ENCODE results near the gene CCDC15.

The CCDC15 gene, protein sequence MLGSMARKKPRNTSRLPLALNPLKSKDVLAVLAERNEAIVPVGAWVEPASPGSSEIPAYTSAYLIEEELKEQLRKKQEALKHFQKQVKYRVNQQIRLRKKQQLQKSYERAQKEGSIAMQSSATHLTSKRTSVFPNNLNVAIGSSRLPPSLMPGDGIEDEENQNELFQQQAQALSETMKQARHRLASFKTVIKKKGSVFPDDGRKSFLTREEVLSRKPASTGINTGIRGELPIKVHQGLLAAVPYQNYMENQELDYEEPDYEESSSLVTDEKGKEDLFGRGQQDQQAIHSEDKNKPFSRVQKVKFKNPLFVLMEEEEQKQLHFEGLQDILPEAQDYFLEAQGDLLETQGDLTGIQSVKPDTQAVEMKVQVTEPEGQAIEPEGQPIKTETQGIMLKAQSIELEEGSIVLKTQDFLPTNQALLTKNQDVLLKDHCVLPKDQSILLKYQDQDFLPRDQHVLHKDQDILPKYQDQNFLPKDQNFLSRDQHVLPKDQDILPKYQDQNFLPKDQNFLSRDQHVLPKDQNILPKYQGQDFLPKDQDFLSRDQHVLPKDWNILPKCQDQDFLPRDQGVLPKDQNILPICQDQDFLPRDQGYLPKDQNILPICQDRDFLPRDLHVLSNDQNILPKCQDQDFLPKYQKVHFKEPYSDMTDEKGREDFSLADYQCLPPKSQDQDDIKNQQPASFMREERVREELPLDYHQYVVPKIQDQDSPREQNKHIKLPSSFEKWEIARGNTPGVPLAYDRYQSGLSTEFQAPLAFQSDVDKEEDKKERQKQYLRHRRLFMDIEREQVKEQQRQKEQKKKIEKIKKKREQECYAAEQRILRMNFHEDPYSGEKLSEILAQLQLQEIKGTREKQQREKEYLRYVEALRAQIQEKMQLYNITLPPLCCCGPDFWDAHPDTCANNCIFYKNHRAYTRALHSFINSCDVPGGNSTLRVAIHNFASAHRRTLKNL

DNA sequence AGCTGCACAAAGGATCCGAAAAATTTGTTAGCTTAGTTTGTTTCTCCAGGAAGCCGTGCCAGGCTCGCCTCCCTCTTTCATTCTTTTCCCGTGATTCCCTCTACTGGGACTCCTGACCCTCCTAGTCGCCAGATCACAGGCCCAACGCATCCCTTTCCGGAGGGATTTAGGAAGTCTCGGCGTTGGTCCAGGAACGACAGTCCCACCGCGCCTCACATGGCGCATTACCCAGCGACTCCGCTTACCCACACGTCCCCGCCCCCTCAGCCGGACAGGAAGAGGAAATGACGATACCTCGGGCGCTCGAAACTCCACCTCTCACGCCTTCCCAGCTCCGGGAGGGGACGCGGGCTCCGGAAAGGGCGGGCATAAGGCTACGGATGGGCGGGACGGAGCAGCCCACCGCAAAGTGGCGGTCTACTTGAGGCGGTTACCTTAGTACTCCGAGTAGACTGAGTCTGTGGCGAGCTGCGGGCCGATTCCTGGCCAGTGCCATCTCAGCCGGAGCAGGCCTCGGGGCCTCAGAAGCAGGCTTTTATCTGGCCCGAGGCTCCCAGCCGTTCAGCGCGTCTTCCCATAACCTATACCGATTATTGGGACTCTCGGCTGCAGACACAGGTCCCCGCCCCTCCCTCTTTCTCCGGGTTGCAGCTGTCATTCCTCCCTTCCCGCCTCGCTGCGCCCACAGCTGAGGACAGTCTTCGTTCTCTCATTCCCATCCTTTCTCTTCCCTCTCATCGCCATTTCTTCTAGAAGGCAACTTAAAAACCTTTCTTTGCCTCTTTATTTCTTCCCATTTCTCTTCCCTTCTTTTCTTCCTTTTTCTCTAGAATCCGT is at the start of gene CCDC15:
Gene CCDC15, plus strand, starts transcription at position 450 of the 837 bp plus-strand sequence. CDS start 531 bp downstream, outside the sequence.
- in situ Hi-C loops (cut with MboI; ENCODE audit: low sequenced_read_pairs) = loop anchor here (25.0 kb wide), 1 partner anchor 383 kb away; no protein-coding TSS in a partner anchor

DNA sequence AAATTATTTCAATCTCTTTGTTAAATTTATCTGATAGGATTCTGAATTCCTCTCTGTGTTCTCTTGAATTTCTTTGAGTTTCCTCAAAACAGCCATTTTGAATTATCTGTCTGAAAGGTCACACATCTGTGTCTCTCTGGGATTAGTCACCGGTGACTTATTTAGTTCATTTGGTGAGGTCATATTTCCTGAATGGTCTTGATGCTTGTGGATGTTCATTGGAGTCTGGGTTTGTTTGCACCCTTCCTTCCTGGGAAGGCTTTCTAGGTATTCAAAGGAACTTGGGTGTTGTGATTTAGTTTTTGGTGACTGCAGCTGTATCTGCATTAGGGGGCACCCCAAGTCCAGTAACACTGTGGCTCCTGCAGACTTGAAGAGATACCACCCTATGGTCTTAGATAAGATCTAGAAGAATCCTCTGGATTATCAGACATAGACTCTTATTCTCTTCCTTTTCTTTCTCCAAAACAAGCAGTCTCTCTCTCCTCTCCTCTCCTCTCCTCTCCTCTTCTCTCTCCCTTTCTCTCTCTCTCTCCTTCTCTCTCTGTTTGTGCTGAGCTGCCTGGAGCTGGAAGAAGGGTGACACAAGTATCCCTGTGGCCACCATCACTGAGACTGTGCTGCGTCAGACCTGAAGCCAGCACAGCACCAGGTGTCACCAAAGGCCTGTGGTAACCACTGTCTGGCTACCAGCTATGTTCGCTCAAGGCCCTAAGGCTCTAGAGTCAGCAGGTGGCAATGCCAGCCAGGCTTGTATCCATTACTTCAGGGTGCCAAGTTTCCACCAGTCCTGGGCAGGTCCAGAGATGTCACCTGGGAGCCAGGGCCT is 38.2 kb upstream of the CCDC15 start:
- in situ Hi-C loops (cut with MboI; ENCODE audit: low sequenced_read_pairs) = no loop called here

DNA sequence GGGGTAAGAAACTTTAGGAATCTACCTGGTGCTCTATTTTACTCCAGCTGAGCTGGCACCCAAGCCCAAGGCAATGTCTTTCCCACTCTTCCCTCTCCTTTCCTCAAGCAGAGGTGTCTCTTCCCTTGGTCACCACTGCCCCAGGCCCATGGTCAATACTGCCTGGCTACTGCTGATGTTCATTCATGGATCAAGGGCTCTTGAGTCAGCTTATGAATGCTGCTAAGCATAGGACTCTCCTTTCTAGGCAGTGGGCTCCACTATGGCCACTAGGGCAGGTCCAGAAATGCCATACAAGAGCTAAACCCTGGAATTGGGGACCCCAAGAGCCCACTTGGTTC is 37.7 kb upstream of the CCDC15 start:
- in situ Hi-C loops (cut with MboI; ENCODE audit: low sequenced_read_pairs) = no loop called here

DNA sequence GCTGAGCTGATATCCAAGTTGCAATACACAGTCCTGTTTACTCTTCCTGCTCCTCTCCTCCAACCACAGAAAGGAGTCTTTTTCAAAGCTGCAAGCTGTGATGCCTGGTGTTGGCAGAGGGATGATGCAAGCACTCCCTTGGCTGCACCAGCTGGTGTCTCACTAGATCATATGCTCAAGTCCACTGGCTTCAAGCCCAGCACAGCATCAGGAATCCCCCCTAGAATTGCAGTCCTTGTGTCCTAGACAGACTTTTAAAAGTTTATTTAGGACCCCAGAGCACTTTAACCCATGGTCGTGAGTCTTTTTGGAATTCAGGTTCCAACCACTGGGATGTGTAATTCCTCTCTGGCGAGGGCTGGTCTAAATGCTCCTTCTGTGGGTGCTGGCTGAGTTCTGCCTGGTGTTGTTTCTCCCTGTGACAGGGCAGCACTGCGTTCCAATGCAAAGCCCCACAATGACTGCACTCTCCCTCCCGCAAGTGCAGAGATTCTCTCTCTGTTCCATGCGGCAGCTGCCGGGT is 36.8 kb upstream of the CCDC15 start:
- in situ Hi-C loops (cut with MboI; ENCODE audit: low sequenced_read_pairs) = no loop called here

DNA sequence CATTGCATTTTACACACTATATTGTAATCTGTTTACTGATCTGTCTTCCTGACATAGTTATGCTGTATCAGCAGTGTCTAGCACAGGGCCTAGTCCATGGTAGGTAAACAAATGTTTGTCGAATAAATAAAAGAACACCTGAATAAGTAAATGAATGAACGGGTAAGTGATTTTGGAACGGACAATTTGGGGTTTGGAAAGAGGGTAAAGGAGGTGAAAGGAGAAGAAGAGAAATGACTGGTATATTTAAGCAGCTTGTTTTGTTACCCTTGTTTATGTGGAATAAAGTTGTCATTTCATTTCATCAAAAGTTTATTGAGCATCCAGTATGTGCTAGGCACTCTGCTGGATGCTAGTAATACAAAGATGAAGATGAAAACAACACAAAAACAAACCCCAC is 35.1 kb upstream of the CCDC15 start, which contains the start of gene HEPN1:
Gene HEPN1, plus strand, starts transcription at position 301 of the 400 bp plus-strand sequence.
- in situ Hi-C loops (cut with MboI; ENCODE audit: low sequenced_read_pairs) = no loop called here

DNA sequence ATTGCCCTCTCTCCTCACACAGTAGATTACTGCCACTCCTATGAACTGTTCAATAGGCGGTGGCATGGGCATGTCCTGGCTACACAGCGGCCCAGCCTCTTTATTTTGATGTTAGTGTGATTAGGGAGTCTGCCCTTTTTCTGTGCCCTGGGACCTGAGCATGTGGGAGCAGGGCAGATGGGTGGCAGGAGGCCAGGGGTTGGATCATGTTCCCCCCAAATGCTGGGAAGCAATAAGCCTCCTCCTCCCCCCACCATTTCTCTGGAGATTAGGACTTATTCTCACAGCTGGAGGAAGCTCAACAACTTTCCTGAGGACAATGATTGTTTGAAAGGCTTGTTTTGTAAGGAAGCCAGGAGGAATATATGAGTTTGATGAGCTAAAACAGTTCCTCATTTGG is 34.1 kb upstream of the CCDC15 start:
- in situ Hi-C loops (cut with MboI; ENCODE audit: low sequenced_read_pairs) = no loop called here

DNA sequence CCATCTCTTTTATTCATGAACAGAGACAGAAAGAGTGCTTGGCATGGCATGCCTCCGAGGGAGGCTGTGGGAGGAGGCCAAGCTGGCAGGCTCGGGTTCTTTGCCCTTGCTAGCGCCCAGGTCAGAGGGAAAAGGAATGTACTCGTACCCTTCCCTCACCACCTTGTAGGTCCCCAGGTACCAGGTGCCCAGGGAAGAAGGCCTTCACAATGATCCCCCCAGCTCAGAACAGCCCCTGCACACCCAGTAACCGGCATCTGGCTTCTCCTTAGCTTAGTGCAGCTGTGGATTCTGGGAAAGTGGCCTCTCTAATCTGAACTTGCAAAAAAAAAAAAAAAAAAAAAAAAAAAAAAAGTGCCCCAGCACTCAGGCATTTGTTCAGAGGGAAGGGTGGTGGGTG is 33.6 kb upstream of the CCDC15 start:
- in situ Hi-C loops (cut with MboI; ENCODE audit: low sequenced_read_pairs) = no loop called here

DNA sequence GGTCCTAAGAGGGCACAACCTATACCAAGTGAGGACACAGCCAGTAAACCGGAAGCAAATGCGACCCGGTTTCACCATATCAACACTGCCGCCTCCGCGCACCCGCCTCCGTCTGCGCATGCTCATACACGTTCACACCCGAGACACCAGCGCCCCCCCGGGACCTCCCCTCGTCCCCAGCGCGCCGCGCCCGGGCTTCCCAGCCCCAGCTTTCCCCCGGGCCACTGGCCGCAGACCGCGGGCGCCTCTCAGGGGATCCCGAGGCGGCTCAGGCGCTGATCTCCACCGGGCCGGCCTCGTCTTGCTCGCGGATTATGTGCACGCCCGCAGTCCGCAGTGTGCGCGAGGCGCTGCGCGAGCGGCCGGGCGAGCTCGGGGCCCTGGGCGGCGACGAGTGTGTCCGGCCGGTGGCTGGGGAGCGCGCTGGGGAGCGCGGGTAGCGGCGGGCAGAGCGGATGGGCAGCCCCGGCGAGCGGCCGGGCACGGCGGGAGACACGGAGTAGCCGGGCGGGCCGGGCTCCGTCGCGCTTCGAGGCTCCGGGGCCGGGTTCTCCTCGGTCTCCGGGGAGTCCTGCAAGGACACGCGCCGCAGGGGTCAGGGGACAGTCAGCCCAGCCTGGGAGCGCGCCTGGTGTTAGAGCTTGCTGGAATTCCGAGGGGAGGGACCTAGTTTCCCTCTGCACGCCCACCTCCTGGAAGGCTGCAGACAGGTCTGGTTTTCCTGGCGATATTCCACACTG is 33.0 kb upstream of the CCDC15 start:
- in situ Hi-C loops (cut with MboI; ENCODE audit: low sequenced_read_pairs) = no loop called here

DNA sequence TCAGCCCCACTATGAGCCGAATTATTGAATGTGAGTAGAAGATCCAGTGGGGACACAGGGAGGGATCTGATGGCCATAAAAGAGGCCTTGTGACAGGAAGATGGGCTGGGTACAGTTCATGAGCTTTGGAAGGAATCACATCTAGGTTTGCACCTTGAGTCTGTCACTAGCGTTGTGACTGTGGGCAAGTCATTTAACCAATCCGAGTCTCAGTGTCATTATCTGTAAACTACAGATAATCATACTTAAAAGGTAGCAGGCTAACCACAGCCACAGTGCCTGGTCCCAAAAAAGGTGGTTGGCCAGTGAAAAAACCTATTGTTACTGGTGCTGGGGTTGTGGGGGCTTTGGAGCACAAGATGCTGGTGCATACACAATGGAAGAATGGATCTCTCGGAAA is 31.2 kb upstream of the CCDC15 start:
- in situ Hi-C loops (cut with MboI; ENCODE audit: low sequenced_read_pairs) = no loop called here

DNA sequence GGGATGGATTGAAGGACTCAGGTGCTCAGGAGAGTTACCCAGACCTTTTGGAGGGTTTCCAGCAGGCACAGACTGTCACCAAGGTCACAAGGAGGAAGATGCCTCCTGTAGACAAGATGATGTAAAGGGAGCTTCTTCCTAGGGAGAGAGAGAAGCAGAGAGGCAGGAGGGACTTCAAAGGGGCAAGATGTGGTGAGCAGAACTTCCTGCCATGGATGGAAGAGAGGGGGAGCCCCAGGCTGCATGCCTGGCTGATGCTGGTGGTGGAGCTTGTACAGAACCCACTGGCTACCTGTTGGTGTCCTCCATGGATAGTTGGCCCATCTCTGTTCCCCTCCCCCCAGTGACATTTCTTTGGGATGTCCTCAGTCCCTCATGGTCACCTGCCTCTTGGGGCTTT is 30.7 kb upstream of the CCDC15 start:
- in situ Hi-C loops (cut with MboI; ENCODE audit: low sequenced_read_pairs) = no loop called here

DNA sequence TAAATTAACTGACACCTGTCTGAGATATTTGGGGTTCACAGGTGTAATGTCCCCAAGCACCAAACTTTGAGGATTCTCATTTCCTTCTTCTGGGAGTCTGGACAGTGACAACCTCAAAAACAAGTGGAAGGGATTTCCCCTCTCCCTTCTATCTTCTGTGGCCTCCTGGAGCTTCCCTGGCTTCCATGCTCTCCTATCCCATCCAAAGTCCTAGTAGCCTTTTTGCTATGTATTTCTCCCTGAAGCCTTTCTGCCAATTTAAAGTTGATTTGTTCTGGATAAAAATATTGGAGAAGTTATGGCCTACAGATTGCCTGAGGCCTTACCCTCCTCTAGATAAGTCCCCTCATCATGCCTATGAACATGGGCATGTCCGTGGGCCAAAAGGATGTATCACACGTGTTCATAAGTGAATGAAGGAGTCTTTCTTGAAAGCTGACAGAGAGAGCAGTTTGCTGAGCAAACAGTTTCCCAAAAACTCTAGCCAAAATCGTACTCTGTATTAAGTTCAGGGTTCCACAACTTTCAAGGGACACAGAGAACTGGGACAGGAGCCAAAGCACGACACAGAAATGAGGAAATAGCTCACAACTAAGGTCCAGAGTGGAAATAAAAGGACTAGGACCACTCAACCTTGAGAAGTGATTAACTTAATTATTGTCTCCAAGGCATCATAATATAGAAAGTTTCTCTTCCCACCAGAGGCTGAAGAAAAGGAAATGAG is 24.9 kb upstream of the CCDC15 start:
- in situ Hi-C loops (cut with MboI; ENCODE audit: low sequenced_read_pairs) = no loop called here

DNA sequence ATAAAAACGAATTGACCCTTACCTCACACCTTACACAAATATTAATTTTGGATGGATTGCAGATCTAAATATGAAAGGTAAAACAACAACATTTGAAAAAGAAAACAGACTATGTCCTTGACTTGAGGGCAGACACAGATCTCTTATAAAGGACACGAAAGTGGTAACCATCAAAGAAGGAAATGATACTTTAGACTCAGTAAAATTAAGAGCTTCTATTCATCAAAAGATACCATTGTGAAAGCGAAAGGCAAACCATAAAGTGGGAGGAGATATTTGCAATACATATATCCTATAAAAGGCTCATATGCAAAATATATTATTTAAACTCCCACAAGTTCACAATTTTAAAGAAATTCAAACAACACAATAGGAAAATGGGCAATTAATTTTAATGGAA is 23.2 kb upstream of the CCDC15 start:
- in situ Hi-C loops (cut with MboI; ENCODE audit: low sequenced_read_pairs) = no loop called here

DNA sequence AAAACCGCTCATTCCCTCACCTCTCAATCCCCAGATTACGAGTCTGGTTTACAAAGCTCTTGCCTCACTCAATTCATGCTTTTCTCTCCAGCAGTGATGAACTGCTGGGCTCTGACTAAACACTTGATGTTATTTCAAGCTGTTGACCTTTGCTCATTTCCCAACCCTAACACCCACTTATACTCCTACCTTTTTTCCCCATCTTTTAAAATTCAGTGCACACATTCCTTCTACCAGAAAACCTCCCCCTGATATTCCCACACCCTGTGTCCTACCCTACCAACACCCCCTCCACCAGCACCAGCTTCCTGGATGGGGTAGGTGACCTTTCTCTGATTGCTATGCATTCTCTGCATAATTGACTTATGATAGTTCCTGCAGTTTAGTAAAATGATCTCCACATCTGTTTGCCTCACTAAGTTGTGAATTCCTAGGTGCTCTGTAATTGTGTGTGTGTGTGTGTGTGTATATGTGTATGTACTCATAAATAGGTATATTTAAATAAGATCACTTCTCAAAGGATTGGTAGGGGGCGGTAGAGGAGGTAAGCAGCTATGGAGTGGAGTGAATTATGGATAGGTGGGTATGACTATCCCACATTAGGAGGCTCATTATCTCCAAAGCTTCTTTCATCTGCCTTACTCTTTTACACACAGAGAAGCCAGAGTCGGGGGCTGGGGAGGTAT is 19.0 kb upstream of the CCDC15 start:
- in situ Hi-C loops (cut with MboI; ENCODE audit: low sequenced_read_pairs) = no loop called here

DNA sequence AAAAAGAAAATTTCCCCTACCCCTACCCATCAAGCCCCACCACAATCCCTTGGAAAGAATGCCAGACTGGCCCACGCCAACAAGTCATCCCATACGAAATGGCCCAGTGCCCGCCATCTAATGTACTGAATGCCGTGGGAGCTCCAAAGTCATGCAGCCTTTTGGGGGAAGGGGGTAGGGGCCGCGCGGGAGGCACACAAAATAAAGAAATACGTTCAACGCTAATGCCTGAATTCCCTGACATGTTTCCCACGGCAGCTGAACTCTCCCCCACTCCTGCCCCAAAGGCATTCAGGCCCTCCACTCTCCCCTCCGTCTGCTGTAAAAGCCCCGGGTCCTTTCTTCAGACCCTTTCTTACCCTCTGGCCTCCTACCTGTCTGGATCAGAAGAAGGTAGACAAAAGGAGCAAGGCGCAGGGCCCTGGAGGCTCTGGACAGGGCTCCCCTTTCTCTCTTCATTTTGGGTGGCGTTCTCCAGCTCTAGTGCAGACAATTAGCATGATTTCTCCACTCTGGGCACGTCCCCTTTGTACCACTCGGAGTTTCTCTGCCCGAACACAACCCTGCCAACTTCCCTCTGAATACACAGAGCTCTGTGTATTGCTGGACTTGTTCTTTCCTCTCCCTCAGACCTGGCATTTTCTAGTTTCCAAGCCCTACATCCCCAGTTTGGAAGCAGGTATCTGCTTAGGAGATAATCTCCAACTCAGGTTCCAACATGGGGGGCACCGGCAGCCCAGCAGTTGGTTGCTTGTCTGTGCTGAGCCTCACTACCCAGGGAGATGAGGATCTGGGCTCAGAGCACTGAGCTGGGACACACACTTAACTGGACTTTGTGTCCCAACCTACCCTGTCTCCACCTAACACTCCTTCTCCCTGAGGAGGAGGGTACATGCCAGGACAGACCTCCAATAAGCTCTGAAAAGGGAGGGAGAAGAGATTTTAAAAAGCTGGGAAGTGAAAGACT is 18.2 kb upstream of the CCDC15 start, which contains the start of gene HEPACAM:
Gene HEPACAM, minus strand, starts transcription at position 500 of the 967 bp plus-strand sequence. Its CDS starts 41 bp downstream, at position 459.
- in situ Hi-C loops (cut with MboI; ENCODE audit: low sequenced_read_pairs) = no loop called here

DNA sequence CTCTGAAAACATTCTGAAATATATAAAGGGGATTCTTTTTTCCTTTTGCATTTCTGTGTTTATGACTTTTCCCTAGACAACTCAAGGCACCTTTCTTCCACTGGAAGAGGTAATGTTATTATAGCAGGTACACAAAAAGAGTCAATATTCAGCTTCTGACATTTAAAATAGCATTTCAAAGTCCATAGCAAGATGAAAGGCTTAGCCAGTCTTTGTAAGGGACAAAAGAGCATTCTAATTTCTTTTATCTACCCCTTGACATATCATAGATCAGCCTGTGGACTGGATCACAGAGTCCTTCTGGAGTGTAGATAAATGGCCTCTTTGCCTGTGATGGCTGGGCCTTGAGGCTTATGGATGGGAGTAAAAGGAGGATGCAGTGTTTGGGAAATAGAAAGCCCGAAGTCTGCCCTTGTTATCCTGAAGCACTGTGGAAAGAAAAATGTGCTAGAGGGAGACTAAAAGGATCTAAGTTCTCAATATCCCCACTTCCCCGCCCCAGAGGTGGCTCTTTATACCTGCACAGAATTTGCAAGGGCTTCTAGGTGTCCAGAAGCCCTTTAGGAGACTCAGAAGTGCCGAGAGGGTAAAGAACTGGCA is 16.6 kb upstream of the CCDC15 start:
- in situ Hi-C loops (cut with MboI; ENCODE audit: low sequenced_read_pairs) = no loop called here

DNA sequence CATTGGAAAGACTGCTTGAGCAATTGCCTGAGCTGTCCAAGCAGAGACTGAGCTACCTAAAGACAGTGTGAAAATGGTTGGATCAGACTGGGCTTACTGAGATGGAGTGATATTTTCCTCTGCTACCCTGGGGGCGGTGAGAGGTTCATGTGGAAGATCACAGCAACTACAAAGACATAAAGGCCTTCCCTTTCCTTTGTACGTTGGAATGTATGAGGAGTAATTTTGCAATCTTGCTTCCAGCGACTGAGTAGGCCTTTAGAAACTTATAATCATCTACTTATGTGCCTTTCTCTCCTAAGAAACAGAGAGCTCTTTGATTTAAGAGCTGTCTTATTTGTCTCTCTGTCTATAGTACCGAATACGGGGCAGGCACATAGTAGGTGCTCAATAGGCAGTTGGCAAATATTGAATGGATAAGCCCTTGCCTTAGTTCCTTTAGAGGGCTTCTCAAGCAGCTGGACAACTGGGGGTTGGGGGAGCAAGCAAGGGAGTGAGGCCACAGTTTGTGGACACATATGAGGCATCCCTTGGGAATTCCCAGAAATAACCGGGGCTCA is 15.7 kb upstream of the CCDC15 start:
- in situ Hi-C loops (cut with MboI; ENCODE audit: low sequenced_read_pairs) = no loop called here
